ENCODE data around the gene MSH6. TPM values are rescaled to one million over a fixed set of nuclear protein-coding genes. Genes with fewer than 3 reads are reported as not detected.

The MSH6 gene
- total RNA-seq = 42.3 and 58.6 TPM in 2 replicates

GRCh38 chr2:47782671-47783485, at the start of gene MSH6:
Gene MSH6, plus strand, starts transcription at chr2:47783145. Its CDS starts 89 bp downstream, at chr2:47783234.

Small RNA genes within 50 kb of the gene (small RNA-seq; reads per million reads assigned to genes)
- gene RF00026 = not detected
- not detected for gene RPL36AP15

Other genes starting within 250 kb of the MSH6 start
- gene KCNK12, start 212.2 kb upstream of the MSH6 start, total RNA-seq = under 0.01 TPM in 2 replicates
- gene FBXO11, start 123.4 kb downstream of the MSH6 start, total RNA-seq = 50.9 and 53.8 TPM in 2 replicates